HepG2 (cell line): ENCODE measurements around the gene RNU6-1. TPM values are rescaled to one million over a fixed set of nuclear protein-coding genes. Genes with fewer than 3 reads are reported as not detected.

Source experiments
- ATAC-seq: fragments of 200-7000 bp; cut with Tn5 transposase; 3 replicates; pipeline ENCODE4 v1.9.1; 2020; ENCODE audit warnings: mild to moderate bottlenecking, moderate library complexity
- BruUV-seq: library from RNA; stranded (reverse); fragments of 400-500 nt; replicated peaks from 2 replicates; lab custom pipeline; 2021; lab: Mats Ljungman, UMichigan
- CTCF ChIA-PET: fragments of 300-600 bp; formaldehyde crosslinking; extraction: SDS; loops from one replicate; lab custom pipeline; 2021; ENCODE audit warnings: low total read pairs, inconsistent platforms, low intra/inter-chr PET ratio; lab: Yijun Ruan, JAX
- POLR2A ChIA-PET: fragments of 350-600 bp; sonication (Branson Sonifier 250); formaldehyde crosslinking; loops from one replicate; lab custom pipeline; 2020; ENCODE audit warnings: antibody characterized with exemption, inconsistent platforms; lab: Yijun Ruan, JAX
- DNase-seq: peaks from one replicate; pipeline ENCODE4 v3.0.0-alpha.2; 2015; ENCODE audit warnings: low spot score
- FAIRE-seq: peaks from 3 replicates; lab custom pipeline; 2011; peaks lifted over from hg19 to GRCh38; lab: Jason Lieb, UNC
- H2AFZ ChIP-seq: one replicate; pipeline ENCODE4 v1.6.1; 2011; ENCODE audit warnings: low read length, inconsistent platforms
- H3K27ac ChIP-seq: fragments of 300-600 bp; 3 replicates; pipeline ENCODE4 v1.8.0; 2011; ENCODE audit warnings: mixed run types, mild to moderate bottlenecking, mixed read lengths, low read length, inconsistent platforms; ENCODE audit not compliant: insufficient read depth; ENCODE audit errors: extremely low read length
- H3K27me3 ChIP-seq, 2 experiments: fragments of 200-600 bp in 1 of 2; 2 replicates in 1 of 2; 3 replicates in 1 of 2; pipeline versions ENCODE4 v1.6.0 to v1.8.0; 2011; ENCODE audit warnings: low read length in 2 of 2, mild to moderate bottlenecking in 2 of 2, moderate library complexity in 2 of 2, inconsistent platforms in 1 of 2; ENCODE audit not compliant: insufficient read depth in 2 of 2, control insufficient read depth in 1 of 2
- H3K36me3 ChIP-seq, 2 experiments: fragments of 200-600 bp in 1 of 2; replicated peaks in 1 of 2; 2 replicates in 1 of 2; 3 replicates in 1 of 2; pipeline versions ENCODE4 v1.5.1 to v1.8.0; 2011; ENCODE audit warnings: low read length in 2 of 2, inconsistent platforms in 1 of 2; ENCODE audit not compliant: insufficient read depth in 2 of 2, control insufficient read depth in 1 of 2
- H3K4me1 ChIP-seq: 2 replicates; pipeline ENCODE4 v1.5.1; 2012; ENCODE audit warnings: low read length, inconsistent platforms; ENCODE audit not compliant: insufficient read depth
- H3K4me2 ChIP-seq: 2 replicates; pipeline ENCODE4 v1.6.0; 2011; ENCODE audit warnings: low read depth, low read length, inconsistent platforms
- H3K4me3 ChIP-seq, 3 experiments: fragments of 200-600 bp in 1 of 3; sonication (generic), shearing (Covaris generic) in 1 of 3; replicated peaks in 1 of 3; 2 replicates each; pipeline ENCODE4 v1.5.1; 2011 to 2016; ENCODE audit warnings: low read length in 3 of 3, inconsistent platforms in 2 of 3, low read depth in 2 of 3, mild to moderate bottlenecking in 2 of 3, control low read depth in 1 of 3, mixed read lengths in 1 of 3; ENCODE audit not compliant: insufficient read depth in 1 of 3
- H3K79me2 ChIP-seq: one replicate; pipeline ENCODE4 v1.6.1; 2011; ENCODE audit warnings: low read length, inconsistent platforms; ENCODE audit not compliant: insufficient read depth
- H3K9ac ChIP-seq: 2 replicates; pipeline ENCODE4 v1.6.0; 2011; ENCODE audit warnings: mild to moderate bottlenecking, low read depth, low read length, inconsistent platforms; ENCODE audit not compliant: insufficient read depth
- H3K9me3 ChIP-seq: 2 replicates; pipeline ENCODE4 v1.5.1; 2012; ENCODE audit warnings: mild to moderate bottlenecking, low read length
- H4K20me1 ChIP-seq: 2 replicates; pipeline ENCODE4 v1.6.0; 2011; ENCODE audit warnings: inconsistent platforms, mild to moderate bottlenecking, low read length, moderate library complexity; ENCODE audit not compliant: insufficient read depth
- CEBPB ChIP-seq: IDR thresholded peaks from 2 replicates; pipeline ENCODE4 v1.6.1; 2011; ENCODE audit warnings: low read depth, low read length, improper control_type of control experiment, borderline replicate concordance
- KDM2A ChIP-seq: sonication (generic); formaldehyde crosslinking; IDR thresholded peaks from 2 replicates; pipeline ENCODE4 v1.4.0; 2020; ENCODE audit warnings: low read depth, missing genetic modification reagents, borderline replicate concordance
- KMT2A ChIP-seq: sonication (generic); formaldehyde crosslinking; IDR thresholded peaks from 2 replicates; pipeline ENCODE4 v1.4.0; 2020; ENCODE audit warnings: missing genetic modification reagents
- MYNN ChIP-seq: sonication (generic); formaldehyde crosslinking; IDR thresholded peaks from 2 replicates; pipeline ENCODE4 v1.4.0; 2020; ENCODE audit warnings: mild to moderate bottlenecking, low read depth, missing genetic modification reagents
- ZMYM4 ChIP-seq: sonication (generic); formaldehyde crosslinking; IDR thresholded peaks from 2 replicates; pipeline ENCODE4 v1.8.1; 2023; ENCODE audit warnings: mild to moderate bottlenecking, missing genetic modification reagents
- WGBS: methylation state at CpG from one replicate; pipeline ENCODE4 v1.1.6; 2017; ENCODE audit warnings: low lambda C conversion rate; 5-methylcytosine and 5-hydroxymethylcytosine counted together
- in situ Hi-C: cut with HindIII; loops from 2 replicates; pipeline ENCODE4 v1.10.0; 2017; ENCODE audit warnings: low pct_unique_long_range_greater_than_20kb; ENCODE audit not compliant: extremely low pct_ligation_motif_present
- intact Hi-C: fragments of 100-400 bp; cut with micrococcal nuclease; formaldehyde crosslinking; loops from one replicate; pipeline ENCODE4 v1.10.0; 2022; ENCODE audit not compliant: unreplicated experiment
- polyA plus RNA-seq, 8 experiments: library from polyadenylated mRNA; depleted of rRNA in 3 of 8; stranded (reverse) in 7 of 8; unstranded in 1 of 8; fragments of >200 nt; fragmentation: Illumina TruSeq in 4 of 8; extraction: Trizol in 4 of 8; gene quantifications; 2 replicates each; pipeline versions ENCODE4 v1.2.1 to v1.2.3, GENCODE V29; 2011 to 2016; ENCODE audit warnings: low read depth in 4 of 8, missing spikeins in 1 of 8, mixed read lengths in 1 of 8; ENCODE audit not compliant: insufficient read depth in 1 of 8
- total RNA-seq, 5 experiments: library from RNA; depleted of rRNA; stranded (reverse); fragments of >200 nt; fragmentation: Illumina TruSeq; extraction: Trizol; gene quantifications; 2 replicates each; pipeline ENCODE4 v1.2.3, GENCODE V29; 2016; ENCODE audit warnings: low read depth in 1 of 5
- TF ChIP-seq, protein P1 (sequence below): sonication (generic); formaldehyde crosslinking; IDR thresholded peaks from 2 replicates; pipeline ENCODE4 v1.5.0; 2020; ENCODE audit warnings: mild to moderate bottlenecking, missing genetic modification reagents
- TF ChIP-seq, protein P2 (sequence below): sonication (generic); formaldehyde crosslinking; IDR thresholded peaks from 2 replicates; pipeline ENCODE4 v1.5.0; 2020; ENCODE audit warnings: mild to moderate bottlenecking, missing genetic modification reagents, moderate library complexity
- TF ChIP-seq, protein P3 (sequence below): IDR thresholded peaks from 2 replicates; pipeline ENCODE4 v1.6.1; 2012; ENCODE audit warnings: inconsistent platforms
- TF ChIP-seq, protein P4 (sequence below): IDR thresholded peaks from 2 replicates; pipeline ENCODE4 v1.6.1; 2016; ENCODE audit warnings: mild to moderate bottlenecking
- TF ChIP-seq, protein P5 (sequence below): sonication (generic); formaldehyde crosslinking; IDR thresholded peaks from 2 replicates; pipeline ENCODE4 v1.5.1; 2020; ENCODE audit warnings: mild to moderate bottlenecking, missing genetic modification reagents, borderline replicate concordance

RNU6-1 gene
- total and polyA plus RNA-seq, 2 of the 13 experiments (the other 11 are each of a cell fraction or from before 2014, with no cell fraction given): under 0.01 TPM; not detected in 1

DNA sequence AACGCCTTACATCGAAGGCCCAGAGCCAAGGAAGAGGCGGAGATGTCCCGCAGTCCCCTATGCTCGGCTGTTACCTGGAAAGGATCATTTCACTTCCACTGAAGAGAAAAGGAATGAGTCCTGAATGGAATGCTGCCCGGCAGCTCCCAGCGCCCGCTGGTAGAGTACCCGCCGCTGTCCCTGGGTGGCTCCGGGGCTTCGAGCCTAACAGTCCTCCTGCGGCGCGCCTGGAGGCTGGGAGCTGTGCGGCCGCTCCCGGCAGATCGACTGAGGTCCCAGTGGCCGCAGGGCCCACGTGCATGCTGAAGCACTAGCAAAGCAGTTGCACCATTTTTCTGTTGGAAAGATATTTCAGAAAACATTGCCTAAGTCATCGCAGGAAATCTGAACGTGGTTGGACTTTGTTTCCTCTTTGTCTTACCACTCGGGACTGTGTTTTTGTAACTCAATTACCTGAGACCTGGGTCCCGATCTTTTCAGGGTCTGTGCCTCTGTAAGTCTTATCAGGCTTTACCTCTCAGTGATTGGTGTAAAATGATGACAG lies 984 bp downstream of the RNU6-1 start:
- Histone ChIP-seq H3K4me3 (peak overlapping the region; percentile 59 to 98 (median 93)), H3K4me1 (peaks cover 74% of the 10 kb centered on the region), H3K27ac (peak overlapping the region; percentile 86), H3K9me3 (no peaks in the 10 kb centered on the region), H3K79me2 (no peaks in the 10 kb centered on the region), H3K27me3 (peaks cover 0 to 25% of the 10 kb centered on the region in 2 experiments; a peak in 4 of 5 replicates), H3K9ac (peak overlapping the region; percentile 94), H2AFZ (peak overlapping the region; percentile 95), H3K4me2 (peak overlapping the region; percentile 97), H4K20me1 (no peaks in the 10 kb centered on the region), H3K36me3 (no peaks in the 10 kb centered on the region)
- FAIRE-seq: no peak
- POLR2A ChIA-PET: interaction anchor here (0.5 to 1.1 kb wide), 2 partner anchors 12 to 226 kb away, joined by 3 read pairs; no protein-coding TSS in a partner anchor
- intact Hi-C loops: loop anchor here (5.0 kb wide), 2 partner anchors 297 to 532 kb away; partner anchors contain the start of gene MAP2K5
- 10% methylated on average over 23 of the region's 25 CpGs for WGBS
- ATAC-seq: peak; percentile 63
- BruUV-seq: no TSS peak
- peak; percentile 56 for DNase-seq
- in situ Hi-C loops: loop anchor here (5.0 to 10.0 kb wide), 2 partner anchors 382 to 894 kb away; no protein-coding TSS in a partner anchor
- CTCF ChIA-PET: no interaction called here
- TF ChIP-seq, protein P1, sequence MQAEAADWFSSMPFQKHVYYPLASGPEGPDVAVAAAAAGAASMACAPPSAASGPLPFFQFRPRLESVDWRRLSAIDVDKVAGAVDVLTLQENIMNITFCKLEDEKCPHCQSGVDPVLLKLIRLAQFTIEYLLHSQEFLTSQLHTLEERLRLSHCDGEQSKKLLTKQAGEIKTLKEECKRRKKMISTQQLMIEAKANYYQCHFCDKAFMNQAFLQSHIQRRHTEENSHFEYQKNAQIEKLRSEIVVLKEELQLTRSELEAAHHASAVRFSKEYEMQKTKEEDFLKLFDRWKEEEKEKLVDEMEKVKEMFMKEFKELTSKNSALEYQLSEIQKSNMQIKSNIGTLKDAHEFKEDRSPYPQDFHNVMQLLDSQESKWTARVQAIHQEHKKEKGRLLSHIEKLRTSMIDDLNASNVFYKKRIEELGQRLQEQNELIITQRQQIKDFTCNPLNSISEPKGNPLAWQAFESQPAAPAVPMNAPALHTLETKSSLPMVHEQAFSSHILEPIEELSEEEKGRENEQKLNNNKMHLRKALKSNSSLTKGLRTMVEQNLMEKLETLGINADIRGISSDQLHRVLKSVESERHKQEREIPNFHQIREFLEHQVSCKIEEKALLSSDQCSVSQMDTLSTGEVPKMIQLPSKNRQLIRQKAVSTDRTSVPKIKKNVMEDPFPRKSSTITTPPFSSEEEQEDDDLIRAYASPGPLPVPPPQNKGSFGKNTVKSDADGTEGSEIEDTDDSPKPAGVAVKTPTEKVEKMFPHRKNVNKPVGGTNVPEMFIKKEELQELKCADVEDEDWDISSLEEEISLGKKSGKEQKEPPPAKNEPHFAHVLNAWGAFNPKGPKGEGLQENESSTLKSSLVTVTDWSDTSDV: no peak
- TF ChIP-seq, protein P2, sequence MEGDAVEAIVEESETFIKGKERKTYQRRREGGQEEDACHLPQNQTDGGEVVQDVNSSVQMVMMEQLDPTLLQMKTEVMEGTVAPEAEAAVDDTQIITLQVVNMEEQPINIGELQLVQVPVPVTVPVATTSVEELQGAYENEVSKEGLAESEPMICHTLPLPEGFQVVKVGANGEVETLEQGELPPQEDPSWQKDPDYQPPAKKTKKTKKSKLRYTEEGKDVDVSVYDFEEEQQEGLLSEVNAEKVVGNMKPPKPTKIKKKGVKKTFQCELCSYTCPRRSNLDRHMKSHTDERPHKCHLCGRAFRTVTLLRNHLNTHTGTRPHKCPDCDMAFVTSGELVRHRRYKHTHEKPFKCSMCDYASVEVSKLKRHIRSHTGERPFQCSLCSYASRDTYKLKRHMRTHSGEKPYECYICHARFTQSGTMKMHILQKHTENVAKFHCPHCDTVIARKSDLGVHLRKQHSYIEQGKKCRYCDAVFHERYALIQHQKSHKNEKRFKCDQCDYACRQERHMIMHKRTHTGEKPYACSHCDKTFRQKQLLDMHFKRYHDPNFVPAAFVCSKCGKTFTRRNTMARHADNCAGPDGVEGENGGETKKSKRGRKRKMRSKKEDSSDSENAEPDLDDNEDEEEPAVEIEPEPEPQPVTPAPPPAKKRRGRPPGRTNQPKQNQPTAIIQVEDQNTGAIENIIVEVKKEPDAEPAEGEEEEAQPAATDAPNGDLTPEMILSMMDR: peak; percentile 26; the same call in 1 of the 2 replicates
- peak; percentile 73; the same call in 1 of the 2 replicates for TF ChIP-seq KDM2A (CRISPR knock-in tag)
- TF ChIP-seq, protein P3, sequence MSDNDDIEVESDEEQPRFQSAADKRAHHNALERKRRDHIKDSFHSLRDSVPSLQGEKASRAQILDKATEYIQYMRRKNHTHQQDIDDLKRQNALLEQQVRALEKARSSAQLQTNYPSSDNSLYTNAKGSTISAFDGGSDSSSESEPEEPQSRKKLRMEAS: peak; percentile 95
- TF ChIP-seq, protein P4, sequence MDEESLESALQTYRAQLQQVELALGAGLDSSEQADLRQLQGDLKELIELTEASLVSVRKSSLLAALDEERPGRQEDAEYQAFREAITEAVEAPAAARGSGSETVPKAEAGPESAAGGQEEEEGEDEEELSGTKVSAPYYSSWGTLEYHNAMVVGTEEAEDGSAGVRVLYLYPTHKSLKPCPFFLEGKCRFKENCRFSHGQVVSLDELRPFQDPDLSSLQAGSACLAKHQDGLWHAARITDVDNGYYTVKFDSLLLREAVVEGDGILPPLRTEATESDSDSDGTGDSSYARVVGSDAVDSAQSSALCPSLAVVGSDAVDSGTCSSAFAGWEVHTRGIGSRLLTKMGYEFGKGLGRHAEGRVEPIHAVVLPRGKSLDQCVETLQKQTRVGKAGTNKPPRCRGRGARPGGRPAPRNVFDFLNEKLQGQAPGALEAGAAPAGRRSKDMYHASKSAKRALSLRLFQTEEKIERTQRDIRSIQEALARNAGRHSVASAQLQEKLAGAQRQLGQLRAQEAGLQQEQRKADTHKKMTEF: peak; percentile 47; the same call in 1 of the 2 replicates
- 0 out of 2 replicates have a peak, but pooled peaks have one; percentile 48 for TF ChIP-seq MYNN (CRISPR knock-in tag)
- 0 out of 2 replicates have a peak, but pooled peaks have one; percentile 26 for TF ChIP-seq ZMYM4 (CRISPR knock-in tag)
- 0 out of 2 replicates have a peak, but pooled peaks have one; percentile 35 for TF ChIP-seq KMT2A (CRISPR knock-in tag)
- TF ChIP-seq, protein P5, sequence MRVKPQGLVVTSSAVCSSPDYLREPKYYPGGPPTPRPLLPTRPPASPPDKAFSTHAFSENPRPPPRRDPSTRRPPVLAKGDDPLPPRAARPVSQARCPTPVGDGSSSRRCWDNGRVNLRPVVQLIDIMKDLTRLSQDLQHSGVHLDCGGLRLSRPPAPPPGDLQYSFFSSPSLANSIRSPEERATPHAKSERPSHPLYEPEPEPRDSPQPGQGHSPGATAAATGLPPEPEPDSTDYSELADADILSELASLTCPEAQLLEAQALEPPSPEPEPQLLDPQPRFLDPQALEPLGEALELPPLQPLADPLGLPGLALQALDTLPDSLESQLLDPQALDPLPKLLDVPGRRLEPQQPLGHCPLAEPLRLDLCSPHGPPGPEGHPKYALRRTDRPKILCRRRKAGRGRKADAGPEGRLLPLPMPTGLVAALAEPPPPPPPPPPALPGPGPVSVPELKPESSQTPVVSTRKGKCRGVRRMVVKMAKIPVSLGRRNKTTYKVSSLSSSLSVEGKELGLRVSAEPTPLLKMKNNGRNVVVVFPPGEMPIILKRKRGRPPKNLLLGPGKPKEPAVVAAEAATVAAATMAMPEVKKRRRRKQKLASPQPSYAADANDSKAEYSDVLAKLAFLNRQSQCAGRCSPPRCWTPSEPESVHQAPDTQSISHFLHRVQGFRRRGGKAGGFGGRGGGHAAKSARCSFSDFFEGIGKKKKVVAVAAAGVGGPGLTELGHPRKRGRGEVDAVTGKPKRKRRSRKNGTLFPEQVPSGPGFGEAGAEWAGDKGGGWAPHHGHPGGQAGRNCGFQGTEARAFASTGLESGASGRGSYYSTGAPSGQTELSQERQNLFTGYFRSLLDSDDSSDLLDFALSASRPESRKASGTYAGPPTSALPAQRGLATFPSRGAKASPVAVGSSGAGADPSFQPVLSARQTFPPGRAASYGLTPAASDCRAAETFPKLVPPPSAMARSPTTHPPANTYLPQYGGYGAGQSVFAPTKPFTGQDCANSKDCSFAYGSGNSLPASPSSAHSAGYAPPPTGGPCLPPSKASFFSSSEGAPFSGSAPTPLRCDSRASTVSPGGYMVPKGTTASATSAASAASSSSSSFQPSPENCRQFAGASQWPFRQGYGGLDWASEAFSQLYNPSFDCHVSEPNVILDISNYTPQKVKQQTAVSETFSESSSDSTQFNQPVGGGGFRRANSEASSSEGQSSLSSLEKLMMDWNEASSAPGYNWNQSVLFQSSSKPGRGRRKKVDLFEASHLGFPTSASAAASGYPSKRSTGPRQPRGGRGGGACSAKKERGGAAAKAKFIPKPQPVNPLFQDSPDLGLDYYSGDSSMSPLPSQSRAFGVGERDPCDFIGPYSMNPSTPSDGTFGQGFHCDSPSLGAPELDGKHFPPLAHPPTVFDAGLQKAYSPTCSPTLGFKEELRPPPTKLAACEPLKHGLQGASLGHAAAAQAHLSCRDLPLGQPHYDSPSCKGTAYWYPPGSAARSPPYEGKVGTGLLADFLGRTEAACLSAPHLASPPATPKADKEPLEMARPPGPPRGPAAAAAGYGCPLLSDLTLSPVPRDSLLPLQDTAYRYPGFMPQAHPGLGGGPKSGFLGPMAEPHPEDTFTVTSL (CRISPR knock-in tag): peak; percentile 28; the same call in 1 of the 2 replicates
- TF ChIP-seq CEBPB: peak; percentile 59; the same call in 1 of the 2 replicates
